ENCODE results near the gene PLCL2. TPM values are rescaled to one million over a fixed set of nuclear protein-coding genes. Genes with fewer than 3 reads are reported as not detected.
"Not testable (repeated sequence)": the region's sequence is repeated elsewhere in the genome, so short reads cannot be mapped to it uniquely, and the experiment has no call there.

The PLCL2 gene
- total RNA-seq, 1 donor from 2014 or later, result 72.9 TPM

DNA sequence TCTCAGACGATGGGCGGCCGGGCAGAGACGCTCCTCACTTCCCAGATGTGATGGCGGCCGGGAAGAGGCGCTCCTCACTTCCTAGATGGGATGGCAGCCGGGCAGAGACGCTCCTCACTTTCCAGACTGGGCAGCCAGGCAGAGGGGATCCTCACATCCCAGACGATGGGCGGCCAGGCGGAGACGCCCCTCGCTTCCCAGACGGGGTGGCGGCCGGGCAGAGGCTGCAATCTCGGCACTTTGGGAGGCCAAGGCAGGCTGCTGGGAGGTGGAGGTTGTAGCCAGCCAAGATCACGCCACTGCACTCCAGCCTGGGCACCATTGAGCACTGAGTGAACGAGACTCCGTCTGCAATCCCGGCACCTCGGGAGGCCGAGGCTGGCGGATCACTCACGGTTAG lies 95.8 kb downstream of the PLCL2 start:
- intact Hi-C loops (cut with DNase I); ATAC-seq; DNase-seq (ENCODE audit: missing footprints): not testable (repeated sequence)

GRCh38 chr3:16982460-16982859 lies 97.7 kb downstream of the PLCL2 start:
- ATAC-seq (no peak), DNase-seq (ENCODE audit: missing footprints) (no peak)
- intact Hi-C loops (cut with DNase I), result no loop called here

DNA sequence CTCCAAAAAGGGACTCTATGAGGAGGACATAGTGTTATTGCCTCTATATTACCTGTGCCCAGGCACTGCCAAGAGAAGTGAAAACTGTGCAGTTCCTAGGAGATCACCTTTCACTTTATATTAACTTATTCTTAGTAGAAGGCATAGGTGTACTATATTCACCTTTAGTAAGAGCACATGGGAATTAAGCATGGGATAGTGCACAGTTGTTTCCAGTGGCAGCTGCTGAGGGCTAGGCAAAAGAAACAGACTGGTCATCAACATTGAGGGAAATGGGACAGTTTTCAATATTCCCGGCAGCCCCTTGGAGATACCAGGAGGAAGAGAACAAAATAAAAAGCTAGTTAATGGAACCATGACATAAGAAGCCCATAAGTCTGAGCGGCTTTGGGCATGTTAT lies 100.9 kb downstream of the PLCL2 start:
- ATAC-seq, result no peak
- no peak for DNase-seq (ENCODE audit: missing footprints)
- intact Hi-C loops (cut with DNase I), result no loop called here

GRCh38 chr3:16987141-16987540 lies 102.4 kb downstream of the PLCL2 start:
- ATAC-seq (no peak), DNase-seq (ENCODE audit: missing footprints) (no peak)
- intact Hi-C loops (cut with DNase I), result no loop called here

DNA sequence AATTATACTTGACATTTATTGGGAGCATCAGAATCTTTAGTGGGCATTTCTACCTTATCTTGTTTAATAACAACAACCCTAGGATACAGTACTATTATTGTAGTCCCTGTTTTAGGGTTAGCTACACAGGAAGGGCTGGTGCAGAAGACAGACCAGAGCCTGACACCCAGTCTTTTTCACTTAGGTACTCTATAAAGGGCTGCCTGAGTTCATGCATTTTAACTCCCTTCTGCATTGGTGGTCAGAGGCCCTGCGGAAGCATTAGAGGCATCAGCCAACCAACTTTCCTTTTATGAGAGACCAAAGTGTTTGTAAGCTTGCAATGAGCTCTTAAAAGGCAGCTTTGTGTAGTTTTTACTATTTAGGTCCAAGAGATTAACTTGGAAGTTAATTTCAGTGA lies 105.4 kb downstream of the PLCL2 start:
- DNase-seq (ENCODE audit: missing footprints) (no peak), ATAC-seq (no peak)
- intact Hi-C loops (cut with DNase I), result no loop called here

DNA sequence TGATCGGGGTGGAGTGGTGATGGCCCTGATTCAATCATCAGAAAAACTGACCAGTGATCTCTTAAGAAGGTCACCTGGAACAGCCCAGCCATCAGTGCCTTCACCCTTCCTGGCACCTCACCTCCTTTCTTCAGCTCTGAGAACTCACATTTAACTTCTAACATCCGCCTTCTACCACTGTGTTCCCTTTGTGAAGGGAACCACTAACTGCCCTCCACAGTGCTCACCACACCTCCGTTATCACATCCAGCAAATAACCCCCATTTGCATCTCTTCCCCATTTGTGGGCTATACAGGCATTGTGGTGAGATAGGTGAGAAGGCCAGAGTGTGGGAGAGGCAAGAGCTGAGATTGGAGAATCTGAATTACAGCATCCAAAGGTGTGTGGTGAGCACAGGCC lies 107.4 kb downstream of the PLCL2 start:
- intact Hi-C loops (cut with DNase I), result no loop called here
- no peak for ATAC-seq
- no peak for DNase-seq (ENCODE audit: missing footprints)

GRCh38 chr3:16993227-16993626 lies 108.5 kb downstream of the PLCL2 start:
- DNase-seq (ENCODE audit: missing footprints), result no peak
- ATAC-seq, result no peak
- intact Hi-C loops (cut with DNase I), result no loop called here

DNA sequence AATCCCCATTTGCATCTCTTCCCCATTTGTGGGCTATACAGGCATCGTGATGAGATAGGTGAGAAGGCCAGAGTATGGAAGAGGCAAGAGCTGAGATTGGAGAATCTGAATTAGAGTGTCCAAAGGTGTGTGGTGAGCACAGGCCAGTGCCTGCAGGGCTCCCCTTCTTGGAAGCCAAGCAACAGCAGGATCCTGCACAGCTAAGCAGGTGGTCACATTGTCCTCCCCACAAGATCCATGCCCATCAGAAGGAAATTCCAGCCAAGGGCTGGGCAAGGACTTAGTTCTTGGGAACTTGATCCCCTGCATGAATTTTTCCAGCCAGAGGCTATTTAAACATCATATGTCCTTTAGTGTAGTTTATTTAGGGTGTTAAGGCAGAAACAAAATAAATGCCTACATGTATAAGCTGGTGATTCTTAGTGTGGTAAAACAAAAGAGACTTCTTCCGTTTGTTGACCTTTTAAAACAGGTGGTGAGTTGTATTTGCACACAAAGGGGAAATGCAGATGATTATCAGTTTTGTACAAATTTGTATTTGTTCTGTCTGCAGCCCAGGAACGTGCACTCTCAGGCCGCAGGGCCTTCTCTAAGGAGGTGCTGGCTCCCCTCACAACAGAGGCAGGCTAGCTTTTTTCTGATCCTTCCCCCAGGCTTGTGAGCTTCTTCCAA lies 110.2 kb downstream of the PLCL2 start:
- DNase-seq (ENCODE audit: missing footprints) (no peak), ATAC-seq (peak; percentile 18)
- intact Hi-C loops (cut with DNase I), result no loop called here

- ATAC-seq, result no peak
- DNase-seq (ENCODE audit: missing footprints), result no peak
- intact Hi-C loops (cut with DNase I), result no loop called here
Measured at GRCh38 chr3:16995601-16996000, 110.8 kb downstream of the PLCL2 start.

- intact Hi-C loops (cut with DNase I), result no loop called here
- no peak for ATAC-seq
Measured at GRCh38 chr3:16998236-16998923, 113.6 kb downstream of the PLCL2 start.

GRCh38 chr3:16999161-16999560 lies 114.4 kb downstream of the PLCL2 start:
- ATAC-seq (no peak), DNase-seq (ENCODE audit: missing footprints) (no peak)
- intact Hi-C loops (cut with DNase I), result no loop called here

More at GRCh38 chr3:16998236-16998923, 113.6 kb downstream of the PLCL2 start:
- no peak for DNase-seq (ENCODE audit: missing footprints)

DNA sequence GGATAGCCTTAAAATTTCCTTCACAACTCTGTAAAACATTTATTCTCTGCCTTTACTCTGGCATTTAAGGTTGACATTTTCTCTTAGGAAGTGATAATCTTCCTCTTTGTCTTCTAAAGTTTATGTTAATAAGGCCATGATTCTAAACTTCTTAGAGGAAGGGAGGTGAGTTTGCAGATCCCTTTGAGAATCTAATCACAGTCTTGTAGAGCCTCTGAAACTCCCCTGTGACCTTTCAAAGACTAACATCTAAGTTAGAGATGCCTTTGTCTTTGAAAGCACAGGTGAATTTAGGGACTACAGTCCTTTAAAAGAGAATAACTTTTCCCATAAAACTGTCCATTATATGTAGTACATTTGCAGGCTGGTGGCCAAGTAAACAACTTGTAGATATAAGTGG lies 115.1 kb downstream of the PLCL2 start:
- DNase-seq (ENCODE audit: missing footprints) (no peak), ATAC-seq (no peak)
- intact Hi-C loops (cut with DNase I), result no loop called here

DNA sequence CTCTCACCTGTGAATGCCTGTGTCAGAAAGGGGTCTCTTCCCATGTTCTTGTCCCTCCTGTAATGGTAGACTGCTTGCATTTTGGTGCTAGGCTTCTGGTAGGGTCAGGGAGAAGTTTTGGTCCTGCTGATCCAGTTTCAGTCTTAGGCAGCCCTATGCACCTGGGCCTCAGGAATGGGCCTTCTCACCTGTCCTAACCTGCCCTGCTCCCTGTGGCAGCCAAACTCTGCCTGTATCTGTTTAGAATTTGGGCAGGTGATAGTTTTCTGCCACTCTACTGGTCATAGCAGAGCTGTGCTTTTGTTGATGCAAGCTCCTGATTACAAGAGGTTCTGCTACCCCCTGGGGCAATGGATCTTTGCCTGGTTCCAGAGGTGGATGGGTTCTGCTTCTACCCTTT lies 118.7 kb downstream of the PLCL2 start:
- intact Hi-C loops (cut with DNase I), result no loop called here
- ATAC-seq (no peak), DNase-seq (ENCODE audit: missing footprints) (no peak)

GRCh38 chr3:17006132-17006852 lies 121.5 kb downstream of the PLCL2 start:
- intact Hi-C loops (cut with DNase I), result no loop called here
- ATAC-seq (peak; percentile 41), DNase-seq (ENCODE audit: missing footprints) (no peak)

- ATAC-seq (no peak), DNase-seq (ENCODE audit: missing footprints) (no peak)
- intact Hi-C loops (cut with DNase I), result no loop called here
Measured at GRCh38 chr3:17007284-17007683, 122.5 kb downstream of the PLCL2 start.

DNA sequence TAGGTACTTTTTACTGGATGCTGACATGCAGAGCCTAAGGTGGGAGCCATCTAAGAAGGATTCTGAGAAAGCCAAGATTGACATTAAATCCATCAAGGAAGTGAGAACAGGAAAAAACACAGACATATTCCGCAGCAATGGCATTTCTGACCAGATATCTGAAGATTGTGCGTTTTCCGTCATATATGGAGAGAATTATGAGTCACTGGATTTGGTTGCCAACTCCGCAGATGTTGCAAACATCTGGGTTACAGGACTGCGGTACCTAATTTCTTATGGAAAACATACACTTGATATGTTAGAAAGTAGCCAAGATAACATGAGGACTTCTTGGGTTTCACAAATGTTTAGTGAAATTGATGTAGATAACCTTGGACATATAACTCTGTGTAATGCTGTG lies 125.1 kb downstream of the PLCL2 start:
- intact Hi-C loops (cut with DNase I), result no loop called here
- DNase-seq (ENCODE audit: missing footprints) (no peak), ATAC-seq (no peak)

GRCh38 chr3:17011728-17012338 lies 127.1 kb downstream of the PLCL2 start:
- DNase-seq (ENCODE audit: missing footprints), result no peak
- ATAC-seq, result no peak
- intact Hi-C loops (cut with DNase I), result no loop called here

GRCh38 chr3:17013050-17013449 lies 128.3 kb downstream of the PLCL2 start:
- ATAC-seq, result no peak
- DNase-seq (ENCODE audit: missing footprints), result no peak
- intact Hi-C loops (cut with DNase I), result no loop called here

DNA sequence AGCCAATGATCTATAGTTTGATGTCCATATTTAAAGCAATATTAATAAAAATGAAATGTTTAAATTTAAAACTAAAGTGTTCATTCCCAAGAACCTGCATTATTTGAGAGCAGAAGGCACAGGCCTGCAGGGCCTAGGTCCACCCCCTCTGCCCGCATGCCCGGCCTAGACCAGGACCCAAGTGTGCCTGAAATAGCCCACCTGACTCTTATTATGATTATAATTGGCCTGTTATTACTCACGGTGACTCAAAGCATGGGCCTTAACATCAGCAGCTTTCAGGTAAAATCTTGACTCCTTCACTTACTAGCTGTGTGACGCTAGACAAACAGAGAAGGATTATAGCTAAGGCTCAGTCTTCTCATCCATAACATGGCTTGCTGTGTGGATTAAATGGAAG lies 128.8 kb downstream of the PLCL2 start:
- DNase-seq (ENCODE audit: missing footprints) (no peak), ATAC-seq (no peak)
- intact Hi-C loops (cut with DNase I), result no loop called here

DNA sequence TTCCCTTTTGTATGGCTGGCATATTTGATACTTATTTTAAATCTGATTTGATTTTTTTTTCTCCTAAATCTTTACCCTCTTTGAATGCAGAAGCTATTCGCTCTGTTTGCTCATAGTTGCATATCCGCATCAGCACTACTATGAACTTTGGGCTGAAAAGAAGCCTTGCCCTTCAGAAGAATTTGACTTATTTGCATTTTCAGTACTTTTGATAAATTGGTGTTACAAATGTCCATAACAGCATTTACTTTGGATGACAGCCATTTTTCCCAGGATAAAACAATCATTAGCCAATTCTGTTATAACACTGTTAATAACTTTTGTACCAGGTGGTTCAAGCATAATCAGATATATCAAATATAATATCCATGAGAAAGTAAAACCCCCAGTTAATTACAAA lies 129.5 kb downstream of the PLCL2 start:
- DNase-seq (ENCODE audit: missing footprints), result no peak
- ATAC-seq, result no peak
- intact Hi-C loops (cut with DNase I), result no loop called here

All from Right ventricle myocardium inferior (tissue), 1 donor.